Muscle of leg (tissue), 11 donors: Measurements from ENCODE around the gene PLPP3. TPM values are rescaled to one million over a fixed set of nuclear protein-coding genes. Genes with fewer than 3 reads are reported as not detected.

Experiments used
- DNase-seq: peaks from one replicate; pipeline ENCODE4 v3.0.0; 2013
- H3K27ac ChIP-seq: one replicate; pipeline ENCODE4 v1.5.1; 2013; ENCODE audit warnings: mild to moderate bottlenecking, low read length, control low read depth
- H3K27me3 ChIP-seq: one replicate; pipeline ENCODE4 v1.6.1; 2013; ENCODE audit warnings: low read length; ENCODE audit not compliant: control insufficient read depth, insufficient read depth
- H3K36me3 ChIP-seq: one replicate; pipeline ENCODE4 v1.6.1; 2013; ENCODE audit warnings: low read length; ENCODE audit not compliant: control insufficient read depth, insufficient read depth
- H3K4me1 ChIP-seq: one replicate; pipeline ENCODE4 v1.6.1; 2013; ENCODE audit warnings: low read length; ENCODE audit not compliant: control insufficient read depth, insufficient read depth
- H3K4me3 ChIP-seq: one replicate; pipeline ENCODE4 v1.5.1; 2013; ENCODE audit warnings: low read length, control low read depth
- H3K9me3 ChIP-seq: replicated peaks from 2 replicates; pipeline ENCODE4 v1.6.1; 2013; ENCODE audit warnings: low read depth, low read length; ENCODE audit not compliant: control insufficient read depth
- WGBS: methylation state at CpG from one replicate; pipeline ENCODE4 v1.1.5; 2013; ENCODE audit warnings: missing lambda C conversion rate; ENCODE audit not compliant: insufficient coverage; 5-methylcytosine and 5-hydroxymethylcytosine counted together
- polyA plus RNA-seq, 8 donors: library from polyadenylated mRNA; unstranded; fragments of 120-200 nt; gene quantifications; one replicate each; pipeline versions ENCODE4 v1.2.1 to v1.2.3, GENCODE V29; 2013; ENCODE audit warnings: inconsistent platforms in 1 of 8, low replicate concordance in 1 of 8; ENCODE audit not compliant: insufficient read length in 8 of 8, insufficient read depth in 1 of 8
- total RNA-seq: library from RNA; stranded (reverse); fragments of 120-200 nt; gene quantifications from one replicate; pipeline ENCODE4 v1.2.4, GENCODE V29; 2013

The PLPP3 gene
- total and polyA plus RNA-seq, 9 donors: 99.8 to 184 (median 125) TPM

GRCh38 chr1:56539520-56539931 is 39.8 kb downstream of the PLPP3 start:
- no peaks in the 10 kb centered on the region for H3K9me3 ChIP-seq
- no peak overlapping the region for H3K4me3 ChIP-seq
- H3K27ac ChIP-seq: peak overlapping the region; percentile 23
- peak; percentile 80 for DNase-seq
- H3K36me3 ChIP-seq: peaks cover 33% of the 10 kb centered on the region
- no peaks in the 10 kb centered on the region for H3K27me3 ChIP-seq
- H3K4me1 ChIP-seq: peaks cover 26% of the 10 kb centered on the region
- WGBS: 0% methylated on average over 1 of the region's 2 CpGs

GRCh38 chr1:56538532-56538931 is 40.8 kb downstream of the PLPP3 start:
- H3K4me3 ChIP-seq: no peak overlapping the region
- H3K27me3 ChIP-seq: no peaks in the 10 kb centered on the region
- peaks cover 42% of the 10 kb centered on the region for H3K36me3 ChIP-seq
- 71% methylated on average over 1 of the region's 3 CpGs for WGBS
- peaks cover 30% of the 10 kb centered on the region for H3K4me1 ChIP-seq
- no peak overlapping the region for H3K27ac ChIP-seq
- no peak for DNase-seq
- no peaks in the 10 kb centered on the region for H3K9me3 ChIP-seq

GRCh38 chr1:56537660-56538059 is 41.7 kb downstream of the PLPP3 start:
- H3K36me3 ChIP-seq: peaks cover 51% of the 10 kb centered on the region
- no peak overlapping the region for H3K4me3 ChIP-seq
- WGBS: no CpG with 5 or more reads among the region's 1 CpG
- H3K27me3 ChIP-seq: no peaks in the 10 kb centered on the region
- H3K27ac ChIP-seq: no peak overlapping the region
- H3K9me3 ChIP-seq: no peaks in the 10 kb centered on the region
- peaks cover 34% of the 10 kb centered on the region for H3K4me1 ChIP-seq
- DNase-seq: no peak

GRCh38 chr1:56535939-56536338 is 43.4 kb downstream of the PLPP3 start:
- H3K9me3 ChIP-seq: no peaks in the 10 kb centered on the region
- no peak overlapping the region for H3K27ac ChIP-seq
- 70% methylated on average over 3 of the region's 4 CpGs for WGBS
- H3K4me1 ChIP-seq: peaks cover 34% of the 10 kb centered on the region
- H3K36me3 ChIP-seq: peaks cover 56% of the 10 kb centered on the region
- H3K27me3 ChIP-seq: no peaks in the 10 kb centered on the region
- DNase-seq: no peak
- no peak overlapping the region for H3K4me3 ChIP-seq

GRCh38 chr1:56535362-56535761 is 44.0 kb downstream of the PLPP3 start:
- H3K27me3 ChIP-seq: no peaks in the 10 kb centered on the region
- H3K4me3 ChIP-seq: no peak overlapping the region
- no peaks in the 10 kb centered on the region for H3K9me3 ChIP-seq
- H3K36me3 ChIP-seq: peaks cover 54% of the 10 kb centered on the region
- whole genome bisulfite sequencing: no CpG with 5 or more reads among the region's 2 CpGs
- peaks cover 33% of the 10 kb centered on the region for H3K4me1 ChIP-seq
- no peak for DNase-seq
- H3K27ac ChIP-seq: no peak overlapping the region

- peak; percentile 91 for DNase-seq
- peaks cover 55% of the 10 kb centered on the region for H3K36me3 ChIP-seq
Measured at GRCh38 chr1:56534130-56534651, 45.2 kb downstream of the PLPP3 start.

GRCh38 chr1:56533621-56534020 is 45.7 kb downstream of the PLPP3 start:
- no peak for DNase-seq
- Histone ChIP-seq H3K27ac (peak overlapping the region; percentile 15), H3K36me3 (peaks cover 57% of the 10 kb centered on the region), H3K4me3 (no peak overlapping the region), H3K9me3 (no peaks in the 10 kb centered on the region), H3K27me3 (no peaks in the 10 kb centered on the region), H3K4me1 (peaks cover 33% of the 10 kb centered on the region)
- 84% methylated on average over 2 of the region's 4 CpGs for WGBS

More at GRCh38 chr1:56534130-56534651, 45.2 kb downstream of the PLPP3 start:
- 50% methylated on average over 2 of the region's 5 CpGs for WGBS
- Histone ChIP-seq H3K27me3 (no peaks in the 10 kb centered on the region), H3K27ac (peak overlapping the region; percentile 62), H3K9me3 (no peaks in the 10 kb centered on the region), H3K4me1 (peaks cover 30% of the 10 kb centered on the region), H3K4me3 (no peak overlapping the region)

GRCh38 chr1:56533197-56533596 is 46.2 kb downstream of the PLPP3 start:
- H3K36me3 ChIP-seq: peaks cover 61% of the 10 kb centered on the region

GRCh38 chr1:56532350-56532683 is 47.0 kb downstream of the PLPP3 start:
- peak; percentile 60 for DNase-seq
- H3K9me3 ChIP-seq: no peaks in the 10 kb centered on the region
- H3K27me3 ChIP-seq: no peaks in the 10 kb centered on the region
- peaks cover 65% of the 10 kb centered on the region for H3K36me3 ChIP-seq
- H3K27ac ChIP-seq: no peak overlapping the region
- 14% methylated on average over 1 of the region's 1 CpG for WGBS
- no peak overlapping the region for H3K4me3 ChIP-seq
- H3K4me1 ChIP-seq: peaks cover 35% of the 10 kb centered on the region

More at GRCh38 chr1:56533197-56533596, 46.2 kb downstream of the PLPP3 start:
- H3K27ac ChIP-seq: peak overlapping the region; percentile 15
- peaks cover 33% of the 10 kb centered on the region for H3K4me1 ChIP-seq
- no peaks in the 10 kb centered on the region for H3K27me3 ChIP-seq
- no peaks in the 10 kb centered on the region for H3K9me3 ChIP-seq
- no peak for DNase-seq
- 59% methylated on average over 2 of the region's 3 CpGs for WGBS
- H3K4me3 ChIP-seq: no peak overlapping the region

GRCh38 chr1:56531624-56532349 is 47.6 kb downstream of the PLPP3 start:
- no peak for DNase-seq
- no peak overlapping the region for H3K27ac ChIP-seq
- peaks cover 35% of the 10 kb centered on the region for H3K4me1 ChIP-seq
- H3K4me3 ChIP-seq: no peak overlapping the region
- no peaks in the 10 kb centered on the region for H3K9me3 ChIP-seq
- no peaks in the 10 kb centered on the region for H3K27me3 ChIP-seq
- peaks cover 59% of the 10 kb centered on the region for H3K36me3 ChIP-seq
- WGBS: 11% methylated on average over 1 of the region's 6 CpGs
